Left renal cortex interstitium (tissue), 4 donors: Measurements from ENCODE around the gene CLSTN1. TPM values are rescaled to one million over a fixed set of nuclear protein-coding genes. Genes with fewer than 3 reads are reported as not detected.

Source experiments
- DNase-seq, 4 donors: peaks; one replicate each; pipeline ENCODE4 v3.0.0-alpha.2; 2013; ENCODE audit warnings: low read depth in 4 of 4, low spot score in 2 of 4, missing footprints in 1 of 4
- polyA plus RNA-seq, 4 donors: library from polyadenylated mRNA; unstranded; fragments of 120-200 nt; gene quantifications; one replicate each; pipeline ENCODE4 v1.2.1, GENCODE V29; 2013; ENCODE audit not compliant: insufficient read length in 4 of 4

The CLSTN1 gene
- polyA plus RNA-seq, 4 donors = 134 to 167 (median 156) TPM

- no peak for DNase-seq
Observed at GRCh38 chr1:9852410-9853248, 28.9 kb upstream of the CLSTN1 start.

DNA sequence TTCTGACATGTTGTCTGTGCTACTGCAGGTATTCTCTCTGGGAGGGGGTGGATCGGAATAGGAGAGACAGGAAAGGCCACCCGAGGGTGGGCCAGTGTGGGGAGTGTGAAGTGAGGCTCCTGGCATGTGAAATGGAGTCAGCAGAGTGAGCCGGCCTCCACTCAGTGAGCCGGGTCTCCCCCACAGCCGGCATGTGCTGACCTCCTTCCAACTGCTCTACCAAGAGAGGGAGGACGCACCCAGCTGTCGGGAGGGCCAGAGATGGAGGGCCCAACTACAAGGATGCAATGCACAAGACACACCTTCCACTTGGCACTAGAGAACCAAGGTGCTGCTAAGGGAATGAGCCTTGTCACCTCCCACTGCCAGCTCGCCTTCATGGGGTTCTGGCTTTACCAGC is 28.2 kb upstream of the CLSTN1 start:
- DNase-seq = no peak

- DNase-seq = no peak
Observed at GRCh38 chr1:9850442-9851162, 26.8 kb upstream of the CLSTN1 start.

DNA sequence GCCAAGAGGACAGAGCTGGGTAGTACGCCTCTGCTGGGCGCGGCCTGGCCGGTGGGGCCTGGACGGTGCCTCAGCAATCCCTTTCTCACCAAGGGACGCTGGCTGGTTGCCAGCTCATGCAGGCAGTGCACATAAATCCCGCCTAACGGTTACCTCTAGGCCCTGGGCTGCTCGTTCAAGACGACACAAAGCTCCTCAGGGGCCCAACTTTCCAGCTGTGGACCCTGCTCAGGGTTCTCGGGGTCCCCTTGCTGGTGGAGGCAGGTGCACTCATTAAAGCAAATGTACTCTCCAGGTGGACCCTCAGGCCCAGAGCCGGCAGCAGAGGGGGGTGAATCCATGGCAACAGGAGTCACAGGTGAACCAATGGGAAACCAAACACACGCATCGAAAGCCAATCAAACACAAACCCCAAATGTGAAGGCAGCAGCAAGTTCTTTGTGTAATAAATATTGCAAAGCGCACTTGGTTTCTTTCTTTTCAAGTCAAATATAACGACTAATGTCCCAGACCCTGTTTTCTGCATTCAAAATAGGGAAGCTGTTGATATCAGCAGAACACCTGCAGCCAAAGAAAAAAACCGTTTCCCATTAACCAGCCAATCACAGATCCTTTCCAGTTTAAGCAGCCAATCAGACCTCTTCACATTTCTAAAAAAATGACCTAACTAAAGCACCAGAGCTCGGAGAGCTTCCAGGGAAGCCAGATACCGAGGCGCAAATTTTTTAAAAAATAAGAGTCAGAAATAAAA is 26.1 kb upstream of the CLSTN1 start:
- no peak for DNase-seq

DNA sequence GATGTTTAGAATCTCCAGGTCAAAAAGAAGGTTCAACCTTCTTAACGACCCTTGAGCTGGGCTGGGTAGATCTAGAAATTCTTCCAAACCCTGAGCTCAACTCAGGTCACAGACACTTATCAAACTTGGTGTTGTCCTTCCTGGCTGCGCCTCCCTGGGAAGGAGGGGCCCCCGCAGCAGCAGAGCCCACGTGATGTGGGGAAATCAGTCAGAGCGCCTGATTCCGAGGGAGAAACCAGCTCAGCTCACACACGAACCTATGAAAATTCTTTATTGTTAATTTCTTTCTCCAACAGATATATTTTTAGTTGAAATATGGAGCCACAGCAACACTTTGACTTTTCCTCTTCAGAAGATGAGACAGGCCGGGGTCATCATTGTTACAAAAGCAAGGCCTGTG is 24.3 kb upstream of the CLSTN1 start:
- no peak for DNase-seq

- DNase-seq = no peak
Observed at GRCh38 chr1:9847269-9847668, 23.5 kb upstream of the CLSTN1 start.

- DNase-seq = no peak
Observed at GRCh38 chr1:9846611-9847171, 22.9 kb upstream of the CLSTN1 start.

DNA sequence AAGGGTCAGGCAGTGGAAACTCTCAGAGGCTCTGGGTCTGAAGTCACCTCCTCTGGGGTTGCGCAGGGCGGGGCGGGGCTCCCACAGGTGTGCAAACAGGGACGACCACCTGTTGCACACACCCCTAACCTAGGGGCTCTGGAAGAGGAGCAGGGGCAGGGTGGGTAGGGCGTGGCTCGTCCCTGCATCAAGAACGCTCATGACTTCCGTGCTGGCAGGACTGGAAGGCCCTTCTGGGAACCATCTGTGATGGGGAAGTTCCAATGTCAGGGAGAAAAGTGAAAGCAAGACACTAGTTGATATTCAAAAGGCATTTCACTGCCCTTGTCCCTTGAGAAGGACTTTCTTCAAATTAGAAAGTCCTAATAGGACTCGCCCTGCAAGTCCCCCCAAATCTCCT is 22.1 kb upstream of the CLSTN1 start:
- DNase-seq = no peak

DNA sequence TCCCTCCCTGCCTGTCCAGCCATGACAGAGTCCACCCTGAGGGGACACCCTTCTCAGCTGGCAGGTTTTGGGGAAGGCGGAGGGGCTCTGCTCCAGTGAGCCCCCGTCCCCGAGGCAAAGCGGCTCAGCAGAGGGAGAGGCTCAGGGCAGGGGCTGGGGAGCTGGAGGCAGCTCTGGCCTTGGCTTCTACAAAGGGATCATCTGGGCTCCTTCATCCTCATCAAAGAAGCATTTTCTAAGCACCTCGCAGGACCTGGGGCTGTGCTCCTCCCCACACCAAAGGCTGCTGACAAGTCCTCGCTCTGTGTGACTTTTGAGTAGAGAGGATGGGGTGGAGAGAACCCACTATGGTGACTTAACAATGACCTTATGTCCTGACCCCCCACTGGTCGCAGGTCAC is 21.0 kb upstream of the CLSTN1 start:
- no peak for DNase-seq

DNA sequence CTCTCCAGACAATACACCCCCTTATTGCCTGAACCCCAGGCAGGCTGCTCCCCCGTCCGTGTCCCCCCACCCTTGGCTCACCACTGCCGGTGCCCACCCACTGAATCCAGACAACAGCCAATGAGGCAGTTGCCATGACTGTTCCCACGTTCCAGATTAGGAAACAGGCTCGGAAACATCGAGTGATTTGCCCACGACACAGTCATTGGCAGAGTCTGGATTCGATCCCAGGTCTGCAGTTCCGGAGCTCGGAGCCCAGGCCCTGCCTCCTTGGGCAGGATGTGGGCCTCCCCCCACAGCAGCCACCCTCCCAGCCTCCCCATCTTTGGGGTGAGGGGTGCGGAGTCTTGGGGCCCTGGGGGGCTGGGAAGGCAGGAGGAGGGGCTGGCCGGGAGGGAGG is 20.3 kb upstream of the CLSTN1 start:
- DNase-seq = no peak

DNA sequence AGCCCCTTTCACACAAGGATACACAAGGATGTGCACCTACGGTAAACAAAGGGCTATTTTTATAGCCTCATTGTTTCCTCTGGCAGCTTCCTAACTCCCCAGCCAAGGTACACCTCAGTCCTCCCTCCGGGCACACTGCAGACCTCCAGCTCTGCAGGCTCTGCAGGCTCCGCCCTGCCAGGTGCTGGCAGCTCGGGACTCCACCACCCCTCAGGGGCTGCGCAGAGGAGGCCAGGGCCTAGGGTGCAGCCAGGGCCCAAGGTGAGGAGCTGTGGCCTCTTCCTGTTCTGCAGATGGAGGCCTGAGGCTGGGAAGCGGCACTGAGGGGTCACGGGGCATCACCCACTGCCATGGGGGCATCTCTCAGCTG is 19.8 kb upstream of the CLSTN1 start:
- DNase-seq = no peak

DNA sequence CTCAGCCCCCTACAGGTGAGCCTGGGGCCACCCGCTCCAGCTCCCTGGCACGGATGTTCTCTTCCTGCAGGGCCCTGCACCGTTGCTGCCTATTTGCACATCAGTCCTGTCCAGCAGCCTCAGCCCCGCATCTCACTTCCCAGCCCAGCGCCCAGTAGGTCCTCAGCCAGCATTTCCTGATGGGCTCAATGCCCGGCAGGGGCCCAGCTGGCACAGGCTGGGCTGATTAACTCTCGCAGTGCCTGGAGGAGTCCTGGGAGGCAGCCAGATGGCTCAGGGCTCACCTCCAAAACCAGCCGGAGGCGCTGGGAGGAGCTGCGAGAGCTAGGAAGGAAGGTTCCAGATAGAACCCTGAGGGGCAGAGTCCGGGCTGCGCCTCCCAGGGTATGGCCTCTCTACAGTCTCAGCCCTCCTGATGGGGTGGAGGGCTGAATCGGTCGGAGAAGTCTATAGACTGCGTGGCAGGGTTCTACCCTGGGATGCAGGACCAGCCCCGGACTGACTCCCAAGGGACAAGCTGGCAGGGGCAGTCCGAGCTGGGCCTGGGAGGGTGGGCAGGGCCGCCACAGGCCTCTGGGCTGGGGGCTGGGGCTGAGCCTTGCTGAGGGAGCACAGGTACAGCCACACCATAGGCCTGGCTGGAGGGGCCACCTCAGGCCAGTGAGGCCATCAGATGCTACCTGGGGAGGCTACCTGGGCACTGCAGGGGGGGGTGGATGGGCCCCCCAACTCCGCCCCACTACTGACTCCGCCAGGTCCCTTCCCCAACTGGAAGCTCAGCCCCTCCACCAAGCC is 19.2 kb upstream of the CLSTN1 start:
- no peak for DNase-seq

DNA sequence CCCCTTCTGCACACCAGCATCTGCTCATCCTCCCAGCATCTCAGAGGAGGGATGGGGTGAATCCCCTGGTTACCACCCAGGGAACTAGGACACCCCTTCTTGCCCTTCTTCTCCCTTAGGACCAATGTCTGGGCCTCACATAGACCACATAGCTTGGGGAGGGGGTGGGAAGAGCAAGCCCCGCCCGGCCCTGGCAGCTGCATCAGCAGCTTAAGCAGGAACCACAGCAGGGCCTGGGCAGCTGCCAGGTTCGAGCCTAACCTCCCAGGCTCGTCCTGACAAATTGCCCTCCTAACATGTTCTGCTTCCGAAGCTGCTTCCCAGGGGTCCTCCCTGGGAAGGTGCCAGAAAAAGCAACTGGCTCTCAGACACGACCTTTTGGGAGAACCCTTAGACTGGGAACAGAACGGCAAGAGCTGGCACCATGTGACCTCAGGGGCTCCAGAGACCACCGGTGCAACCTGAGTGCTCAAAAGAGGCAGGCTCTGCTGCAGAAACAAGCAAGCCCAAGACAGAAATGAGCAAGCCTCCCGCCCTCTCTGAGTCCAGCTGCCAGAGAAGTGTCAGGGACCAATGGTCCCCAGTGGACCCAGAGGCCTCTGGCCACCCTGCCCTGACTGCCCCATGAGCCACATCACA is 18.4 kb upstream of the CLSTN1 start:
- DNase-seq = no peak

DNA sequence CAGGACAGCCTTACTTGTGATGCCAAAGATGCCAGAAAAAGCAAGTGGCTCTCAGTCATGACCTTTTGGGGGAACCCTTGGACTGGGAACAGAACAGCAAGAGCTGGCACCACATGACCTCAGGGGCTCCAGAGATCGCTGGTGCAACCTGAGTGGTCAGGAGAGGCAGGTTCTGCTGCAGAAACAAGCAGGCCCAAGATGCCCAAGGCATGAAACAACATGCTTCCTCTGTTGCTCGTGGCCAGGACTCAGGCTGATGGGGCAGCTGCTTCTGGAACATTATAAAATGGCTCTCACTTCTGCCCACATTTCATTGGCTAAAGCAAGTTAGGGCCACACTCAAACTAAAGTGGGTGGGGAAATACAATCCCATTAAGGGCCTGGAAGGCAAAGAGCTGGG is 17.7 kb upstream of the CLSTN1 start:
- no peak for DNase-seq

GRCh38 chr1:9840176-9840575 is 16.4 kb upstream of the CLSTN1 start:
- DNase-seq = no peak

DNA sequence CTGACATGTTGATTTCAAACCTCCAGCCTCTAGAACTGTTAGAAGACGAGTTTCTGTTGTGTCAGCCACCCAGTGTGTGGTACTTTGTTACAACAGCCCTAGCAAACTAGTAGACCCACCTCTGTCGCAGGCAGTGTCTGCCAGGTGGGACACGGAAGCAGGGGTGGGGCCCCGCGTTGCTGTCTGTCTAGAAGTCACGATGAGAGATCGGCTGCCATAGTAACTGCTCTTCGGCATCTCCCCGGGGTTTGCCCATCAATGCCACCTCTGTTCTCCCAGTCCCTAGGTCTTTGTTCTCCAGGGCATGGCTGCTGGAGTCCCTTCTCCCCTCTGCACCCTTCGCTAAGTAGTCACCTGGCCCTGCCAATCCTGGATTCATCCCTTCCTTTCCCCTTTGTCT is 15.2 kb upstream of the CLSTN1 start:
- no peak for DNase-seq

DNA sequence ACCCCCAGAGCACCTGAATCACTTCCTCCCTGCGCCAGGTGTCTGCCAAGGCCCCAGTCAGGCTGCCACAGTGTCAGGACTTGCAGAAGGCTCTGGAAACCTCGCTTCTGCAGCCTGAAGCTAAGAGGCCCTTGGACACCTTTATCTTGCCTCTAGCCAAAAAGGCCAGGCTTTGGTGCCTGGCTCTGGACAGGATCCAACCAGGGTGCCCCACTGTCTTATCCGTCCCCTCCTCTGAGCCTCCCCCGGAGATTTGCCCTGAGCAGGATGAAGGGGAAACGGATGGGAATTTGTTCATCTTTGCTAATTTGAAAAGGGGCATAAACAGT is 12.8 kb upstream of the CLSTN1 start:
- DNase-seq = no peak

DNA sequence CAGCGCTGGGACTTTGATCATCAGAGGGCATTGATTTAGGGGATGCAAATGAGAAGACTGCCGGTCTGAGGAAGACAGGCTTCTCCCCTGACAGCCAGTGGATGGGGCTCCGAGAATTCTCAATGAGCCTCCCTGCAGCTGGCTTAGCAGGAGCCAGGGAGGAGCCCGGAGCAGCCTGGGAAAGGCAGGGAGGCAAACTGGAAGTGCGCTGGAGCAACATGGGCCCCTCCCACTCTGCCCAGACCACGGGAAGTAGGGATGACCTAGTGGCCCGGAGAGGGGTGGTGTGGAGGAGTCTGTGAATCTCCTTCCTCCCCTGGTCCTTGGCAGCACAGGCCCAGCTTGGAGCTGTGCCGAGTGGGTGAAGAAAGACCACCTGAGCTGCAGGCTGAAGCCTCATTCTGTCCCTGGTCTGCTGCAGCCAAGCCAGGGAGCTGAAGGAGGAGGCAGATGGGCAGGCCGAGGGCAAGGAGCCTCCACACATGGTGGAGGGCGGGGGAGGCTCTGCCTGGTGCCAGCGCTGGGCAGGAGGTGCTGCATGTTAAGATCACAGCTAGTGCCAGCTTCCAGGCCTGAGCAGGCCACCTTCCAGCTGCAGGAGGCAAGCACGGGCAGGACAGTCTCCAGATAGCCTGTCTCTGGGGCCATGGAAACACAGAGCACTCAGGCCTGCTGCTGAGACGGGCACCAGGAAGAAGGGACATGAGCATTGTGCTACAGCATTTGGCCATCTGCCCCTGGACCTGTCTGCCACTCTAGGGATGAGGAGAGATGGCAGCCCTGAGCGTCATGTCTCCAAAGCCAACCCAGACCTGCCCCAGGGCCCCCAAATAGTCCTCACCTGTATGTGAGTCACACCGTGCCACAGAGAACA is 12.2 kb upstream of the CLSTN1 start:
- peak in 1 of 4 donors; percentile 66 for DNase-seq

DNA sequence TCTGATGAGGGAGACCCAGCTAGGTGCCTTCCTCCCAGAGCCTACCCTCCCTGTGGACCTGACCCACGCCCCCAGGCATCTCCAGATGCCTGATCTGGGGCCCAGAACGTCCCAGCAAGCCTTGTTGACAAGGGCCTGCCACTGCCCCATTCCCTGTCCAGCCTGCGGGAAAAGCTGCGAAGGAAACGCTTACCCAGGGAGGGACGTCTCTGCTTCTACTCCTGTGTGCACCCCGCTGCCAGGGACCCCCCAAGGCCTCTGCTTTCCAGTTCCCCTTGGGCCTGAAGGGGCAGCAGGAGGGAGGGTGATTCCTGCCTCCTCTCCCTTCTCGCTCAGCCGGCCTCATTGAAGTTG is 11.6 kb upstream of the CLSTN1 start:
- DNase-seq = no peak
